HL-60 (cell line): ENCODE measurements around the gene RINL.
A peak's percentile ranks its signal among the peaks of the same experiment; 100 is the strongest.

ENCODE experiments used
- DNase-seq, 2 experiments: peaks; one replicate each; pipeline ENCODE4 v3.0.0-alpha.2; 2010 to 2020; ENCODE audit warnings: low read depth in 1 of 2, low spot score in 1 of 2
- H3K27ac ChIP-seq: fragments of 250-450 bp; sonication (Bioruptor Pico); replicated peaks from 2 replicates; pipeline ENCODE4 v1.5.1; 2020; ENCODE audit warnings: mild to moderate bottlenecking, moderate library complexity
- H3K27me3 ChIP-seq: fragments of 250-450 bp; sonication (Bioruptor Pico); 2 replicates; pipeline ENCODE4 v1.5.1; 2021; ENCODE audit warnings: mild to moderate bottlenecking, moderate library complexity; ENCODE audit not compliant: insufficient read depth, poor library complexity, severe bottlenecking
- H3K4me3 ChIP-seq: replicated peaks from 2 replicates; pipeline ENCODE4 v1.5.1; 2011; ENCODE audit warnings: mild to moderate bottlenecking, control low read depth, low read length; ENCODE audit not compliant: insufficient read depth
- GABPA ChIP-seq: IDR thresholded peaks from 2 replicates; pipeline ENCODE4 v1.6.1; 2012; ENCODE audit warnings: low read depth
- POLR2AphosphoS5 ChIP-seq: IDR thresholded peaks from 2 replicates; pipeline ENCODE4 v1.6.1; 2012; ENCODE audit warnings: low read depth
- SPI1 ChIP-seq: IDR thresholded peaks from 2 replicates; pipeline ENCODE4 v1.6.1; 2012; ENCODE audit warnings: low read depth, mild to moderate bottlenecking, borderline replicate concordance
- TF ChIP-seq, protein P1 (sequence below): IDR thresholded peaks from 2 replicates; pipeline ENCODE4 v1.6.1; 2012; ENCODE audit warnings: low read depth; ENCODE audit not compliant: insufficient replicate concordance
- TF ChIP-seq, protein P2 (sequence below): IDR thresholded peaks from one replicate; pipeline ENCODE4 v1.5.1; 2011; ENCODE audit warnings: low read length, control low read depth, inconsistent platforms; ENCODE audit not compliant: insufficient read depth

Gene RINL

DNA sequence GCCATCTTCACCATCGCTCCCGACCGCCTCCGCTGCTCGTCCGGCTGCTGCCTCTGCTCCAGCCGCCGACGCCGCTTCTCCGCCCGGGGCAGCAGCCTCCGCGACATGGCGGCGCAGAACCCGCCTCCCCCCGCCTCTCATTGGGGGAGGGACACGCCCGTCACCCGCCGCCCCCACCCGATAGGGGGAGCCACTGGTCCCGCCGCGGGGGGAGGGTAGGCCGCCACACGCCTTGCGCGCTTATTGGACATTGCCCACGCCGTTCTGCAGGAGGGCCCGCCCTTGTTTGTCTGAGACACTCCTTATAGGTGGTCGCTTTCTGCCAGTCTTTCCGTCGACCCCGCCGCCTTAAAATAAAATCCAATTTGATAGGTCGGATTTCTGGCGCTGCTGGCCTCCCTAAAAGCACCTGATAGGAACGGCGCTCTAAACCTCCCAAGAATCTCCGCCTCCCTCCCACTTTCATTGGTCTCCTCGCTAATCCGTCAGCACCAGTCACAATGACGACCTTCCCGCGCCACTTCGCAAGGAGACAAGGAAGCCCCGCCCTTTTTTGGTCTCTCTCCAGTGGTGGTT is 28.1 kb downstream of the RINL start, which contains the start of gene HNRNPL:
Gene HNRNPL (minus strand): TSS at position 127 of the 576 bp plus-strand sequence. CDS start 20 bp downstream, at position 107.
- DNase-seq = peak in 1 of 2 experiments; percentile 100
- no peaks in the 10 kb centered on the region for H3K27me3 ChIP-seq
- H3K27ac ChIP-seq = peak within 1 kb of the TSS; percentile 90
- H3K4me3 ChIP-seq = peak within 1 kb of the TSS; percentile 64
- TF ChIP-seq POLR2AphosphoS5 = peak; percentile 92
- peak; percentile 34 for TF ChIP-seq GABPA
- no peak for TF ChIP-seq SPI1

- H3K27ac ChIP-seq = peak overlapping the region; percentile 83
- H3K4me3 ChIP-seq = peak overlapping the region; percentile 64
- peak; percentile 66; the same call in 1 of the 2 replicates for TF ChIP-seq SPI1
- peak; percentile 57 for TF ChIP-seq POLR2AphosphoS5
- TF ChIP-seq, protein P1, sequence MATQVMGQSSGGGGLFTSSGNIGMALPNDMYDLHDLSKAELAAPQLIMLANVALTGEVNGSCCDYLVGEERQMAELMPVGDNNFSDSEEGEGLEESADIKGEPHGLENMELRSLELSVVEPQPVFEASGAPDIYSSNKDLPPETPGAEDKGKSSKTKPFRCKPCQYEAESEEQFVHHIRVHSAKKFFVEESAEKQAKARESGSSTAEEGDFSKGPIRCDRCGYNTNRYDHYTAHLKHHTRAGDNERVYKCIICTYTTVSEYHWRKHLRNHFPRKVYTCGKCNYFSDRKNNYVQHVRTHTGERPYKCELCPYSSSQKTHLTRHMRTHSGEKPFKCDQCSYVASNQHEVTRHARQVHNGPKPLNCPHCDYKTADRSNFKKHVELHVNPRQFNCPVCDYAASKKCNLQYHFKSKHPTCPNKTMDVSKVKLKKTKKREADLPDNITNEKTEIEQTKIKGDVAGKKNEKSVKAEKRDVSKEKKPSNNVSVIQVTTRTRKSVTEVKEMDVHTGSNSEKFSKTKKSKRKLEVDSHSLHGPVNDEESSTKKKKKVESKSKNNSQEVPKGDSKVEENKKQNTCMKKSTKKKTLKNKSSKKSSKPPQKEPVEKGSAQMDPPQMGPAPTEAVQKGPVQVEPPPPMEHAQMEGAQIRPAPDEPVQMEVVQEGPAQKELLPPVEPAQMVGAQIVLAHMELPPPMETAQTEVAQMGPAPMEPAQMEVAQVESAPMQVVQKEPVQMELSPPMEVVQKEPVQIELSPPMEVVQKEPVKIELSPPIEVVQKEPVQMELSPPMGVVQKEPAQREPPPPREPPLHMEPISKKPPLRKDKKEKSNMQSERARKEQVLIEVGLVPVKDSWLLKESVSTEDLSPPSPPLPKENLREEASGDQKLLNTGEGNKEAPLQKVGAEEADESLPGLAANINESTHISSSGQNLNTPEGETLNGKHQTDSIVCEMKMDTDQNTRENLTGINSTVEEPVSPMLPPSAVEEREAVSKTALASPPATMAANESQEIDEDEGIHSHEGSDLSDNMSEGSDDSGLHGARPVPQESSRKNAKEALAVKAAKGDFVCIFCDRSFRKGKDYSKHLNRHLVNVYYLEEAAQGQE = peak; percentile 60
- TF ChIP-seq GABPA = no peak; the same call in 1 of the 2 replicates
- TF ChIP-seq, protein P2, sequence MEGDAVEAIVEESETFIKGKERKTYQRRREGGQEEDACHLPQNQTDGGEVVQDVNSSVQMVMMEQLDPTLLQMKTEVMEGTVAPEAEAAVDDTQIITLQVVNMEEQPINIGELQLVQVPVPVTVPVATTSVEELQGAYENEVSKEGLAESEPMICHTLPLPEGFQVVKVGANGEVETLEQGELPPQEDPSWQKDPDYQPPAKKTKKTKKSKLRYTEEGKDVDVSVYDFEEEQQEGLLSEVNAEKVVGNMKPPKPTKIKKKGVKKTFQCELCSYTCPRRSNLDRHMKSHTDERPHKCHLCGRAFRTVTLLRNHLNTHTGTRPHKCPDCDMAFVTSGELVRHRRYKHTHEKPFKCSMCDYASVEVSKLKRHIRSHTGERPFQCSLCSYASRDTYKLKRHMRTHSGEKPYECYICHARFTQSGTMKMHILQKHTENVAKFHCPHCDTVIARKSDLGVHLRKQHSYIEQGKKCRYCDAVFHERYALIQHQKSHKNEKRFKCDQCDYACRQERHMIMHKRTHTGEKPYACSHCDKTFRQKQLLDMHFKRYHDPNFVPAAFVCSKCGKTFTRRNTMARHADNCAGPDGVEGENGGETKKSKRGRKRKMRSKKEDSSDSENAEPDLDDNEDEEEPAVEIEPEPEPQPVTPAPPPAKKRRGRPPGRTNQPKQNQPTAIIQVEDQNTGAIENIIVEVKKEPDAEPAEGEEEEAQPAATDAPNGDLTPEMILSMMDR = no peak
- DNase-seq = peak; percentile 85 to 96
- H3K27me3 ChIP-seq = no peaks in the 10 kb centered on the region
These were observed 28.8 kb downstream of the RINL start for GRCh38 chr19:38849147-38849859.

DNA sequence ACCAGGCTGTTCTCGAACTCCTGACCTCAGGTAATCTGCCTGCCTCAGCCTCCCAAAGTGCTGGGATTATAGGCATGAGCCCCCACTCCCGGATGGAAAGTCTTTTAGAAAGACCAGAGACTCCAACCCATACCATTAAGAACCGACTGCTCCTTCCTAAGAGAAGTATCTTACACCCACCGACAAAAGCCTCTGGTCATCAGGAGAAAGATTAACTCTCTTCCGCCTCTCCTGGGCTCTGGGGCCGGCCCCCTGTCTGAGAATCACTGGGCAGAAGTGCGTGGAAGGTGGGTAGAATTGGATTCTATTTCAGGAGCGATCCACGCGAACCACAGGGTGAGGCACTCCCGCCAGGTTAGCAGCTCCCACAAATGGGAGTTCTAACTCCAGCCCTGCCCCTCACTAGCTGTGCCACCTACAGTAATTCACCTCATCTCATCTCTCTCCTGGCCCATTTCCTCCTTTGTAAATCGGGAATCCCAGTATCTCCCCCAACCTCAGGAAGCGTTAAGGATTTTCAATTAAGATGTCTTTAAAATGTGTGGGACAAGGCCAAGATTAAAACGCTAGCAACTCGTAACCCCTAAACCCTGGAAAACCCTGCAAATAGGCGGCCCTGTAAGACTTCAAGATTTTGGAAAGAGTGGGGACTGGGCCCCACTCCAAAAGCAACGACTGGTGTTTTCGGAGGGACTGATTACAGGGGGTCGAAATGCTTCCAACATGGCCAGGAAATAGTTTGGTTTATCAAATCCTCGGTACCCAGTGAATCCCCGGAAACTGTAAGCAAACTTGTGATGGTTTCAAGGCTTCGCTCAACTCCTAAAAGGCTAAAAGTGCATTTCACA is 29.6 kb downstream of the RINL start:
- TF ChIP-seq, protein P2 = no peak
- TF ChIP-seq POLR2AphosphoS5 (no peak; the same call in 1 of the 2 replicates), SPI1 (no peak), GABPA (no peak)
- TF ChIP-seq, protein P1 = no peak
- H3K4me3 ChIP-seq = peak overlapping the region; percentile 64
- H3K27ac ChIP-seq = peak overlapping the region; percentile 83
- H3K27me3 ChIP-seq = no peaks in the 10 kb centered on the region
- DNase-seq = no peak

DNA sequence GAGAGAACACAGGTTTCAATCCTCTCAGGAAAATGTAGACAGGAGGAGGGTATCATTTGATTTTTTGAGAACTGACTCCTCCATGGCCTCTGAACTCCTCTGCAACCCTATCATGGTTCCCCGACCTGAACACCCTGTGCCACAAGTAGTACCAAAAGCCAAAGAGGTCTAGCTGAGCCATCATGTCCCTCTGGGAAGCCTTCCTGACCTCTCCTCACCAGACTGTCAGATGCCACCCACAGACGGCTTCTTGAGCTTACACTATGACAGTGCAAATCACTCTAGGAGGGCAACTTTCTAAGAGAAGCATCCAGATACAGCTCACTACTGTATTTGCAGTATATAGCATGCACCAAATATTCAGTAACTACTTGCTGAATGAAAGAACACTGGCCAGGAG is 32.0 kb downstream of the RINL start:
- Histone ChIP-seq H3K27ac (no peak overlapping the region), H3K27me3 (no peaks in the 10 kb centered on the region), H3K4me3 (no peak overlapping the region)
- DNase-seq = no peak
- TF ChIP-seq, protein P2 = no peak
- TF ChIP-seq GABPA (no peak), POLR2AphosphoS5 (no peak), SPI1 (no peak)
- TF ChIP-seq, protein P1 = no peak
